Measurements from ENCODE around the gene NOA1. TPM values are rescaled to one million over a fixed set of nuclear protein-coding genes. Genes with fewer than 3 reads are reported as not detected.

NOA1 gene
- total and polyA plus RNA-seq, 2 experiments from 2014 or later = 9.5 to 17.3 TPM

DNA sequence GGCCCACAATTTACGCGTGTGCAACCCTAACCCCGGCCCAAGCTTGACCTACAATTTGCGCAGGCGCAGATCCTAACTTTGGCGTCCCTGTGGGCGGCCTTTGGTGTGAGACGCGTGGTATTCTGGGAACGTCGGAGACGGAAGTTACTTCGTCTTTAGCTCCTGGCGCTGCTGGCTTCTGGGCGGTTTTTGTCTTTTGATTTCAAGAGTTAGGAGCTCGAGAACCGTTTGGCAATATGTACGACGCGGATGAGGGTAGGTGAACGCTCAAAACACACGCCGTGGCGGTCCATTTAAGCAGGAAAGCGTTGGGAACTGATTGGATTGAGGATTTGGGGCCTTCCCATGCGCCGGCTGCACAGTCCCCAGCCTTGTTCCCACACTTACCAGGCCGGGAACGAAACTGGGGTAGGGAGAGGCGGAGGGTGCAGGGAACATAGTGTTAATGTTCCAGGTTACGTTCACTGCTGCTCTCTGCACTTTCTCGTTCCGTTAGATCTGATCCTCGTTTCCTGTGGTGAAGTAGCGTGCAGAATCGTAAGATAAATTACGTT is 1.4 kb upstream of the NOA1 start, which contains the start of gene POLR2B:
Gene POLR2B, plus strand, starts transcription at position 147 of the 554 bp plus-strand sequence. Its CDS starts 90 bp downstream, at position 237.
- peaks cover 26% of the 10 kb centered on the region for H3K4me1 ChIP-seq (ENCODE audit: insufficient read depth)
- no peaks in the 10 kb centered on the region for H3K27me3 ChIP-seq (replicated peaks; ENCODE audit: insufficient read depth)
- peak within 1 kb of the TSS; percentile 94 for H3K27ac ChIP-seq
- DNase-seq = peak; percentile 97
- no peaks in the 10 kb centered on the region for H3K9me3 ChIP-seq (ENCODE audit: low read depth)
- H4K20me1 ChIP-seq (ENCODE audit: insufficient read depth) = peaks cover 11% of the 10 kb centered on the region; the same call in 1 of the 2 replicates
- H3K9ac ChIP-seq = peak within 1 kb of the TSS; percentile 97
- no peak for TF ChIP-seq EZH2 (IDR thresholded peaks at IDR 0.05; ENCODE audit: insufficient read depth, poor library complexity, severe bottlenecking)
- peaks cover 84% of the 10 kb centered on the region for H3K79me2 ChIP-seq (ENCODE audit: insufficient read depth)
- H3F3A ChIP-seq (ENCODE audit: insufficient read depth) = peaks cover 9% of the 10 kb centered on the region; the same call in 1 of the 2 replicates
- H3K4me3 ChIP-seq = peak within 1 kb of the TSS; percentile 94
- no peaks in the 10 kb centered on the region for H3K9me2 ChIP-seq (ENCODE audit: insufficient read depth)
- H3K4me2 ChIP-seq (ENCODE audit: unreplicated experiment) = peak within 1 kb of the TSS; percentile 84
- peak within 1 kb of the TSS; percentile 95 for H2AFZ ChIP-seq
- in situ Hi-C loops (cut with MboI) = no loop called here
- 0 out of 2 replicates have a peak, but pooled peaks cover 4% of the 10 kb centered on the region for H3K36me3 ChIP-seq (ENCODE audit: low read depth)
- WGBS, 2 experiments (ENCODE audit: low coverage in 1 of 2, low lambda C conversion rate in 2 of 2, missing lambda C conversion rate in 2 of 2) = 1% methylated on average over 37 of the region's 37 CpGs

DNA sequence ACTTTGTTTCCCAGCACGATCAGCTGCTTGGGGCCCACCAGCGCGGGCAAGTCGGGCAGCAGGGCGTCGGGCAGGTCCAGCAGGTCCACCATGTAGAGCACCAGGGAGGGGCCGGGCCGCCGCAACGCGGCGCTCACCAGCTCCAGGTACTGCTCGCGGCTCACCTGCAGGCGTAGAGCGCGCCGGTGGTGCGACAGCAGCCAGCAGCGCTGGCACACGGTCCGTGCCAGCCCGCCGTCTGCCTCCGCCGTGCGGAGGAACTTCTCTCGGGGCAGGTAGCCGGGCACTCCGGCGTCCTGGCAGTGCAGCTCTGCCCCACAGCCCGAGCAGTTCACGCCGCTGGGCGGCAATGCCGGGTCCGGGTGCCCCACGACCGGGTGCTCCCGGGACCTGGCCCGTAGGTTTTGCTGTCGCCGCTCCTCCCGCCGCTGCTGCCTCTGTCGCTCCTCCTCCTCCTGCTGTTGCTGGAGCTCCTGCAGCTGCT is 527 bp downstream of the NOA1 start:
- 0 to 1% methylated on average over 38 to 44 of the region's 46 CpGs for whole genome bisulfite sequencing, 2 experiments (ENCODE audit: low coverage in 1 of 2, low lambda C conversion rate in 2 of 2, missing lambda C conversion rate in 2 of 2)
- H3K4me2 ChIP-seq (ENCODE audit: unreplicated experiment) = peak overlapping the region; percentile 84
- DNase-seq = peak; percentile 62
- peak overlapping the region; percentile 94 for H3K27ac ChIP-seq
- peak overlapping the region; percentile 94 for H3K4me3 ChIP-seq
- peaks cover 21% of the 10 kb centered on the region for H3K4me1 ChIP-seq (ENCODE audit: insufficient read depth)
- in situ Hi-C loops (cut with MboI) = no loop called here
- TF ChIP-seq EZH2 (IDR thresholded peaks at IDR 0.05; ENCODE audit: insufficient read depth, poor library complexity, severe bottlenecking) (no peak), EZH2phosphoT487 (IDR thresholded peaks at IDR 0.05; ENCODE audit: insufficient read depth, low read depth) (no peak)
- peak overlapping the region; percentile 95 for H2AFZ ChIP-seq
- H3K27me3 ChIP-seq (replicated peaks; ENCODE audit: insufficient read depth) = no peaks in the 10 kb centered on the region
- peaks cover 9% of the 10 kb centered on the region; the same call in 1 of the 2 replicates for H4K20me1 ChIP-seq (ENCODE audit: insufficient read depth)
- peaks cover 23% of the 10 kb centered on the region for H3K36me3 ChIP-seq (ENCODE audit: low read depth)
- H3K9ac ChIP-seq = peak overlapping the region; percentile 97
- H3F3A ChIP-seq (ENCODE audit: insufficient read depth) = peaks cover 6% of the 10 kb centered on the region; the same call in 1 of the 2 replicates
- no peaks in the 10 kb centered on the region for H3K9me3 ChIP-seq (ENCODE audit: low read depth)
- peaks cover 83% of the 10 kb centered on the region for H3K79me2 ChIP-seq (ENCODE audit: insufficient read depth)
- no peaks in the 10 kb centered on the region for H3K9me2 ChIP-seq (ENCODE audit: insufficient read depth)

DNA sequence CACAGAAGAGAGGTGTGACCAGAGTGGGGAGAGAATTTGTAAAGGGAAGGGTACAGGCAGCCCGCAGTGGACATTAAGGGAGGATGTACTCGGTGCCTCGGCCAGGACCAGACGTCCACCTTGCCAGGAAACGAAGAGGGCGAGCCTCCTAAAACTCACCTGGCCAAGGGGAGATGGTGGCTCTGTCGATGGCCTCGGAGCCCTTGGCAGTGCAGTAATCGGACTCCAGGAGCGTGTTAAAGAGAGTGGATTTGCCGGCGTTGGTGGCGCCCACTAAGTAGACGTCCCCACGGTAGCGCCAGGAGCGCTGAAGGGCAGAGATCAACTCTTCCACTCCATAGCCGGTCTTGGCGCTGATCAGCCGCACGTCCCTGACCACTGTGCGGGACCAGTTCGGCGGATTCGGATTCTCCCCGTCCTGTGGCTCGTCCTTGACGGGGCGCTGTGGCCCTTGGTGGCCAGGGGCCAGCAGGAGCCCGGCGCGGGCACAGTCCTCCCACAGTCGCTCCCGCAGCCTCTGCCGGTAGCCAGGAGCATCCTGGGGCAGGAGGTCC is 1.0 kb downstream of the NOA1 start:
- H2AFZ ChIP-seq = peak overlapping the region; percentile 95
- TF ChIP-seq EZH2phosphoT487 (IDR thresholded peaks at IDR 0.05; ENCODE audit: insufficient read depth, low read depth) = no peak
- TF ChIP-seq EZH2 (IDR thresholded peaks at IDR 0.05; ENCODE audit: insufficient read depth, poor library complexity, severe bottlenecking) = no peak
- H3K9me3 ChIP-seq (ENCODE audit: low read depth) = no peaks in the 10 kb centered on the region
- WGBS, 2 experiments (ENCODE audit: low coverage in 1 of 2, low lambda C conversion rate in 2 of 2, missing lambda C conversion rate in 2 of 2) = 1% methylated on average over 28 to 35 of the region's 35 CpGs
- H3F3A ChIP-seq (ENCODE audit: insufficient read depth) = 0 out of 2 replicates have a peak, but pooled peaks cover 1% of the 10 kb centered on the region
- H3K9me2 ChIP-seq (ENCODE audit: insufficient read depth) = no peaks in the 10 kb centered on the region
- H3K4me3 ChIP-seq = peak overlapping the region; percentile 94
- peaks cover 83% of the 10 kb centered on the region for H3K79me2 ChIP-seq (ENCODE audit: insufficient read depth)
- no peak overlapping the region for H3K27ac ChIP-seq
- DNase-seq = peak; percentile 55
- H3K4me1 ChIP-seq (ENCODE audit: insufficient read depth) = peaks cover 15% of the 10 kb centered on the region
- peaks cover 23% of the 10 kb centered on the region for H3K36me3 ChIP-seq (ENCODE audit: low read depth)
- peak overlapping the region; percentile 84 for H3K4me2 ChIP-seq (ENCODE audit: unreplicated experiment)
- in situ Hi-C loops (cut with MboI) = no loop called here
- H4K20me1 ChIP-seq (ENCODE audit: insufficient read depth) = peaks cover 3% of the 10 kb centered on the region; the same call in 1 of the 2 replicates
- peak overlapping the region; percentile 97 for H3K9ac ChIP-seq
- H3K27me3 ChIP-seq (replicated peaks; ENCODE audit: insufficient read depth) = no peaks in the 10 kb centered on the region

DNA sequence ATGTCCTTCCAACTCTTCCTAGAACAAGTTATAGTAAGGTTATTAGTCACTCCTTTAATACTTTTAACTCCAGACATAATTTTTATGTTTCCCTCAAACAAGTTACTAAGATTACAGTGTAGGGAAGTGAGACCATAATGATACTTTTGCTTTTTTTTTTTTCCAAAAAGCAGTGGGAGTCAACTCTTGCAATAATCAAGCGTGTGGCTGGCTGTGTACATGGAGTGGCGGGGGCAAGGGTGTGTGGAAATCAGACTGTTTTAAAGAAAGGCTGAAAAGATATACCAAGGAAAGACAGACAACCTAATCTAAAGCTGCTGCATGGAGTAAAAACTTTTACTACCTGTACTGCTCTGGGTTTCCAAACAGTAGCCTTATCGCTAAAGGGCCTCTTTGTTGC is 4.1 kb downstream of the NOA1 start:
- H3K27me3 ChIP-seq (replicated peaks; ENCODE audit: insufficient read depth) = no peaks in the 10 kb centered on the region
- H3F3A ChIP-seq (ENCODE audit: insufficient read depth) = no peaks in the 10 kb centered on the region
- no peaks in the 10 kb centered on the region for H3K9me3 ChIP-seq (ENCODE audit: low read depth)
- no peak overlapping the region for H2AFZ ChIP-seq
- no peak overlapping the region for H3K9ac ChIP-seq
- no peaks in the 10 kb centered on the region for H4K20me1 ChIP-seq (ENCODE audit: insufficient read depth)
- H3K4me1 ChIP-seq (ENCODE audit: insufficient read depth) = no peaks in the 10 kb centered on the region; the same call in 1 of the 2 replicates
- no peak overlapping the region for H3K4me2 ChIP-seq (ENCODE audit: unreplicated experiment)
- peaks cover 58% of the 10 kb centered on the region for H3K79me2 ChIP-seq (ENCODE audit: insufficient read depth)
- no peak overlapping the region for H3K27ac ChIP-seq
- WGBS, 2 experiments (ENCODE audit: low coverage in 1 of 2, low lambda C conversion rate in 2 of 2, missing lambda C conversion rate in 2 of 2) = 100% methylated on average over 3 of the region's 3 CpGs
- H3K9me2 ChIP-seq (ENCODE audit: insufficient read depth) = no peaks in the 10 kb centered on the region
- in situ Hi-C loops (cut with MboI) = no loop called here
- TF ChIP-seq EZH2phosphoT487 (IDR thresholded peaks at IDR 0.05; ENCODE audit: insufficient read depth, low read depth) (no peak), EZH2 (IDR thresholded peaks at IDR 0.05; ENCODE audit: insufficient read depth, poor library complexity, severe bottlenecking) (no peak)
- DNase-seq = no peak
- peaks cover 30% of the 10 kb centered on the region for H3K36me3 ChIP-seq (ENCODE audit: low read depth)
- no peak overlapping the region for H3K4me3 ChIP-seq
